Activated CD4-positive, alpha-beta T cell treated with anti-CD3 and anti-CD28 coated beads for 24 hours (primary cell): ENCODE data around the gene SLC39A13.
A peak's percentile ranks its signal among the peaks of the same experiment; 100 is the strongest.

Experiments used
- DNase-seq, 2 donors: peaks; one replicate each; pipeline ENCODE4 v3.0.0-alpha.2; 2020; ENCODE audit warnings: low read depth in 2 of 2

SLC39A13 gene

DNA sequence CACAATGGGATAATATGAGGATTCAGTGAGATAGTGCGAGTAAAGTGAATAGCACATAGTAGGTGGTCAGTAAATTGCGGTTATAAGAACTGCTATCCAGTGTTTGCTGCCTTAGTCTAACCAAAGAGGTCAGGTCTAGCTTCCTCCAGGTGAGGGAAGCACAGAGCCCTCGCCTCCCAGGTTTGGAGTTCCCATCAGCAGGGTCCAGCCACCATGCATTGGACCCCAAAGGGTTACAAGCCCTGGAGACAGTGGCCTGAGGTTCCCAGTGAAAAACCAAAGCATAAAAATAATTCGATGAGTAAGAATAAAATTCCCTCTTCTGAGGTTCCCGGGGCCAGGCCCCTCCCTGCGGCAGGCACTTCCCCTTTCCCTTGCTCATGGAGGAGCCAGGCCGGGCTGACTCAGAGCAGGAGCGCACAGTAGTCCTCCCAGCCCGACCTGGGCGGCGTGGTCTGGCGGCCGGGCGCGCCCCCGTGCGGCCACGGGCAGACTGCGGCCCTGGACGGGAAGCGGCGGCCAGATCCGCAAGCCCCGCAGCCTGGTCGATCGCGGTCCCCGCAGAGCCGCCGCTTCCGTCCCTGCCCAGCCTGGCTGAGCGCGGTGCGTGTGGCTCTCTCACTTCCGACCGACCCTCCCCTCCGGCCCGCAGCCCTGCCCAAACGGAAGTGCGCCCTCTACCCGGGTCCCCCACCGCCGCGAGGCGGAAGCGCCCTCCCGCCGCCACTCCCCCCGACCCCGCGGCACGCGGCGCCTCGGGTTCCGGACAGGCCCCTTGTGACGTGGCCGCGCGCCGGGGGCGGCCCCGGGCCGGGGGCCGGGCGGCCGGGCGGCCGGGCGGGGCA, at the start of gene SLC39A13:
SLC39A13 (plus strand) TSS at position 845 of the 845 bp plus-strand sequence. CDS start 1,505 bp downstream, outside the sequence.
- peak; percentile 84 to 88 for DNase-seq

DNA sequence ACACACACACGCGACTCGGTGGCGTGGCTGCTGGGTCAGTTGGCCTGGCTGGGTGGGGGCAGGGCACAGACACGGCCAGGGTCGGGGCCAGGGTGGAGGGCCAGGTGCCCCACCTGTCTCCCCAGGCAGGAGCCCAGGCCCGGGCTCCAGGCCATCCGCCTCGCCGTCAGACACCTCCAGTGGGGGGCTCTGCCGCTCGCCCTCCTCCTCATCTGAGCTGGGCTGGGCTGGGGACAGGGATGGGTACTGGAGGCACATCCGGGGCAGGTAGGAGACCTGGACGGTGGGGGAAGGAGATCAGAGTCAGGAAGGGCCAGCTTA, 49.7 kb upstream of the SLC39A13 start:
- no peak for DNase-seq

DNA sequence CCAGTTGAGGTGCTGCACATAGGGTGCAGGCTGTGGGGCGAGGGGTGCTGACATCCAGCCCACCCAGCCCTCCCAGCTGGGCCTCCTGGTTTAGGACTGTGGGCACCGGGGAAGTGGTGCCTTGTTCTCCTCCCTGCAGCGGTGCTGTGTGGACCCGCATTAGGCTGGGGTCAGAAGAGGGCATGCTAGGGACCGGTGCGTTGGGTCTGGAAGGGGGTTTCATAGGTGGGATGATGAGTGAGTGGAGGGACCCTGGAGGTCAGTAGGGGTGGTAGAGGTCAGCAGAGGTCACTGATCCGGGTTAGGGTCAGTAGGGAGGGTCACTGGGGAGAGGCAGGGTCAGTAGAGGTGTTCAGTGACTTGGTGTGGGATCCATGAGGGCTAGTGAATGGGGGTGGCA, 49.2 kb upstream of the SLC39A13 start:
- DNase-seq = no peak

DNA sequence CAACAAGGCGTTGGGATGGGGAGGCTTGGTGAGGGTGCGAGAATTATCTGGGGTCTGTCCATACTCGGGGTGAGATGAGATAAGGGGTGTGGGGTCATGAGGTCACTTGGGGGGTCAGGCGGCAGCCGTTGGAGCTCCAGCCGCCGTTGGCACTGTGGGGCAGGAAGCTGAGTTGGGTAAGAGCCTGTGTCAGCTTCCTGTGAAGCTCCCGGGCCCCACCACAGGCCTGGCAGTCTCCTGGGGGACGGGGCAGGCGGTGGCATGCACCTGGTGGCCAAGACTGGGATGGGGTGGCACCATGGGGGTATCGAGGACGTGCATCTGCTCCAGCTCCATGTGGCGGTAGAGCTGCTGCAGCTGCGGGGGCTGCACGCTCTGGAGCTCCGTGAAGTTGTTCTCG, 48.8 kb upstream of the SLC39A13 start:
- DNase-seq = no peak

DNA sequence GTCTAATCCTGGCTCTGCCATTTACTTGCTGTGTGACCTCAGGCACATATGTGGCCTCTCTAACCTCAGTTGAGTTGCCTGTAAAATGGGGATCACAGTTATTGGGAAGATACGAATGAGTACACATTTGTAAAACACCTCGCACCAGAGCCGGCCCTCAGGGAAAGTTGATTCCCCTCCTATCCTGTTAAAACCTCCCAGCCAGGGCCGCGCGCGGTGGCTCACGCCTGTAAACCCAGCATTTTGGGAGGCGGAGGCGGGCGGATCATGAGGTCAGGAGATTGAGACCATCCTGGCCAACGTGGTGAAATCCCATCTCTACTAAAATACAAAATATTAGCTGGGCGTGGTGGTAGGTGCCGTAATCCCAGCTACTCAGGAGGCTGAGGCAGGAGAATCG, 48.0 kb upstream of the SLC39A13 start:
- DNase-seq = no peak

DNA sequence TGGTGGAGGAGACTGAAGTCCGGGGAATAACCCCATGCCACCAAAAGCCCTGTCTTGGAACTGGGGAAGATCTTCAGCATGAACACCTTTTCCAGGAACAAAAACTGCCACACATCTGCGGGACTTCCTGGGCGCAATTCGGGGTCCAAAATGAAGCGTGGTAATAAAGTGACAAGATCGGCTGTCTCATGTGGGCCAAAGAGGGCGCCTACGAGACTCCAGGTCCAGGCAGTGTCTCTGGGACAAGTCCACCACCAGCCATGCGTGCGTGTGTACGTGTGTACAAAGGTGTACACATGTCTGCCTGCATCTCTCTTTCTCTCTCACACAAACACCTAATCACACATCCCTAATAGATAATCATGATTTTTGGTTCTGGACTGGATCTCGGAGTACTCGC, 47.0 kb upstream of the SLC39A13 start:
- DNase-seq = no peak

DNA sequence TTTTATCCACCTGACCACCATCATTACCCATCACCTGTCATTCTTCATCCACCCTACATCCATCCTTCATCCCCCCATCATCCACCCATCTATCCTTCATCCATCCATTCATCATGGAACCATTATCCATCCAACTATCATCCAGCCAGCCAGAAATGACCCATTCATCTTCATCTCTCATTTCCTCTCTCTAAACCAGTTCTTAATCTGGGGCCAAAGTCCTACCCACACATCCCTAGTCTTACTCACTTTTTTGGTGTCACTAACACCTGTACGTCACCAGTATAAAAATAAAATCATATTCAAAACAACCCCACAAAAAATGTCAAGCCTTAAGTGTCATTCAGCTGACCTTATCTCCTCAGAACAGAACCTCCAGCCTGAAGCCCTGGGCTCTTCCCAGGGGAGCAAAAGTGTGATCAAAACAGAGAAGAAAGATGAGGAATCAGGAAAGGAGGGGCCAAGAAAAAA, 42.3 kb upstream of the SLC39A13 start:
- no peak for DNase-seq

DNA sequence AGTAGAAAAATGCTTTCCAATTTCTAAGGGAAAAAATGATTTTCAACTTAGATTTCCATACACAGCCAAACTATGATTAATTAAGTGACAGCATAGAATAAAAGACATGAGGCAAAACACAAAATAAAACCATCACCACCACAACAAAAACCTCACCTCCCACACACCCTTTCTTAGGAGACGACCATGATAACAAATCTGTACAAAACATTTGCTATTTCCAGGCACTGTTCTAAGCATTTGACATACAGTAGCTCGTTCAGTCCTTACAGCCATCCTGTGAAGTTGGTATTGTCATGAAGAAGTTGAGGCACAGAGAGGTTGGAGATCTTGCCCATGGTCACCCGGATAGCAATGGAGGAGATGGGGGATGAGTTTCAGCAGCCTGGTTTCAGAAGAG, 38.7 kb upstream of the SLC39A13 start:
- DNase-seq = no peak

DNA sequence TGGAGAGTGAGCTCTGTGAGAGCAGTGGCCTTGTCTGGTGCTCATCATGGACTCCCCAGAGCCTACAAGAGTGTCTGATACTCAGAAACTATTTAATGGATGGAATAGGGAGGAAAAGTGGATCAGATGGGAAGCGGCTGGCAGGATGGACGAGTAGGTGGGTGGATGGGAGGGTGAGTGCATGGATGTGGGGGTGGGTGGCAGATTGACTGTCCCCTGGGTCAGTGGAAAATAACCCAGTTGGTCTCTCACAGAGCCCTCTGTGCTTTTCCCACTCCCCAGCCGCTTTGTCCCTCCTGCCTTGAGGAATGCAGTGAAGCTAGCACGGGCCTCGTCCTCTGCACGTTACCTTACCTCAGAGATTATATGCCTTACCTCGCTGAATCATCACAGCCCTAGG, 36.0 kb upstream of the SLC39A13 start:
- DNase-seq = no peak

DNA sequence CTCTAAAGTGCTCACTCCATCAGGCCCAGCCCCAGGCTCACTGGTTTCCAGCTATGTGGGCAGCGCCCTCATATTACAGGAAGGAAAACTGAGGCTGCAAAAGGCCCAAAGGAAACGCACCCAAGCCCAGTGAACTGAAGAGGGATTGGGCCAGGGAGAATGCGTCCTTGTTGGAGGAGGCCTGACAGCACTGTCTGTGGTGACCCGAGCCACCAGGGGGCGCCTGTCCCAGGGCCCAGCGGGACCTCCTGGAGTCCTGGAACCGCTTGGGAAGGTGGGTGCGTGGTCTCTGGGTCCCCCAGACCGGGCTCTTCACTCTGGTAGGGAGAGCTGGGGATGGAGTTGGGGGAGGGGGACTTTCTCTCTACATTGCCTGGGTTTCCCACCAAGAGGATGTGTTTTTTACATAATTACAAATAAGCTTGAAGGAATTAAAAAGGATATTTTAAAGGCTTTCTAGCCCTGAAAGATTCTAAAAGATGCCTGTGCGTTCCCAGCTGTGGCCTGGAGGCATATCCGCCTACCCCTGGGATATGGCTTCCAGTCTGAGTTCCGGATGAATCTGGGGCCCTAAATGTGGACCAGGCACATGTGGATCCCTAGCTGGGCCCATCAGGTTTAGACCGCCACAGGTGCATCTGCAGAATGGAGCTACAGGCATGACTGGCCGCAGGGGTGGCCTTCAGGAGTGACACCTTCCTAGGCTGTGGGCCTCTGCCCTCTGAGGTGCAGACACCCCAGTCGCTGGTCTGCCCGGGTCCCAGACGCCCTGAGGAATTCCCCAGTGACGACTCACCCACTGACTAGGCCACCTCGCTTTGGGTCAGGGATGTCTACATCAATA, 34.3 kb upstream of the SLC39A13 start:
- DNase-seq = peak; percentile 78 to 85

DNA sequence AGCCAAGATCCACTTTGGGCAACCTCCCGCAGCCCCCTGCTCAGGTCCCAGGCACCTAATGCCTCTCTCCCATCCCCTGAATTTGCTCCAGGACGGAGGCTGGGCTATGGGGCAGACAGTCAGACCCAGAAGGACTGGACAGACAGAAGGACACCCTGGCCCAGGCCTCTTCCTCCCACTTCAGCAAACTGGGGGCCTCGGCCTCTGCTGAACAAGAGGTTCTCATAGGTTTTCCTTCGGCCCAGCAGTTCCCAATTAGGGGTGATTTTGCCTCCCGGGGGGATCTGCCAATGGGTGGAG, 33.7 kb upstream of the SLC39A13 start:
- DNase-seq = no peak

DNA sequence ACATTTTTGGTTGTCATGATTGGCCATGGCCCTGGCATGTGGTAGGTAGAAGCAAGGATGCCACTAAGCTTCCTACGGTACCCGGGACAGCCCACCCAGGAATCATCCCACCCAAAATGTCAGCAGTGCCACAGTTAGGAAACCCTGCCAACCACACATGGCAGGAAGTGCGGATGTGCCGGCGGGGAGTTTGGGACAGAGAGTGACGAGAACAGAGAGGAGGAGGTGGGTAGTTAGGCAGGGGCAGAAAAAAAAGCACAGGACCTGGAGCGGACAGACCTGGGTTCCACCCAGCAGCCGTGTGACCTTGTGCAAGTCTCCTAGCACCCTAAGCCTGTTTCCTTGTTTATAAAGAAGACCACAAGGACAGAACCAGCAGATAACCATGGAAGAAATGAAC, 33.4 kb upstream of the SLC39A13 start:
- no peak for DNase-seq

DNA sequence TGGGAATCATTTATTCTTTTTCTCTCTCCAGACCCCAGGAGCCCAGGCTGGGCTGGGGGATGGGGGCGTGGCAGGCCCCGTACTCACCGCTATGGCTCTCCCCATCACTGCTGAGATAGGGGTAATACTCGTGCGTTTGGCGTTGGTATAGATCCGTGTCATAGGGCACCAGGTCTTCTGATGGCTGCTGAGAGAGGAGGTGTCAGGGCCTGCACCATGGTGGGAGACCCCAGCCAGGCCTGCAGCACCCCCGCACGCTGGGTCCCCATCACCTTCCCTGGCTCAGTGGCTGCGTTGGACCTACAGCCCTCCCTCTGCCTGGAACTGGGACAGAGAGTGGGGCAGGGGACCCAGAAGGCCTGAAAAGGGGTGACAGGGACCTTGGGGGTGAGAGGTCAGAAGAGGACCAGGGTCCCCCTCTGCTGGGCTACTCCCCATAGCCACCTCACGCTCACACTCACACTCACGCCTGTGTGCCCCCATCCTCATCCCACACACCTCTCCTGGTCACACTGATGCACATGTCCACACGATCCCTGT, 32.8 kb upstream of the SLC39A13 start:
- DNase-seq = no peak

DNA sequence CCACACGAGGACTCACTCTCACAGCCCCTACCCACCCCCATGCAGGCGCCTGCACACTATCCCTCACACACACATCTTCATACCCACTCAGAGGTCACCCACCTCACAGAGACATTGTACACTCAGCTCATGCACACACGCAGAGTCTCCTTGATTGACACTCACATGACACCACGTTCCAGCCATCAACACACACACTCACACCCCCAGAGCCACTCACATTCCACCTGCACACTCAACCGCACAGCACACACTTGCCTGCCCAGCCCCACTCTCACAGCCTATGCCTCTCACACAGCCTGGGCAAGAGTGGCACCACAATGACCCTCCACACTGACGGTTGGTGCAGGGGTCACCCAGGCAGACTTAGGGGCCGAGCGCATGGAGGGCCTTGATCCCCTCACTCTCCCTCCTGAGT, 32.3 kb upstream of the SLC39A13 start:
- no peak for DNase-seq

DNA sequence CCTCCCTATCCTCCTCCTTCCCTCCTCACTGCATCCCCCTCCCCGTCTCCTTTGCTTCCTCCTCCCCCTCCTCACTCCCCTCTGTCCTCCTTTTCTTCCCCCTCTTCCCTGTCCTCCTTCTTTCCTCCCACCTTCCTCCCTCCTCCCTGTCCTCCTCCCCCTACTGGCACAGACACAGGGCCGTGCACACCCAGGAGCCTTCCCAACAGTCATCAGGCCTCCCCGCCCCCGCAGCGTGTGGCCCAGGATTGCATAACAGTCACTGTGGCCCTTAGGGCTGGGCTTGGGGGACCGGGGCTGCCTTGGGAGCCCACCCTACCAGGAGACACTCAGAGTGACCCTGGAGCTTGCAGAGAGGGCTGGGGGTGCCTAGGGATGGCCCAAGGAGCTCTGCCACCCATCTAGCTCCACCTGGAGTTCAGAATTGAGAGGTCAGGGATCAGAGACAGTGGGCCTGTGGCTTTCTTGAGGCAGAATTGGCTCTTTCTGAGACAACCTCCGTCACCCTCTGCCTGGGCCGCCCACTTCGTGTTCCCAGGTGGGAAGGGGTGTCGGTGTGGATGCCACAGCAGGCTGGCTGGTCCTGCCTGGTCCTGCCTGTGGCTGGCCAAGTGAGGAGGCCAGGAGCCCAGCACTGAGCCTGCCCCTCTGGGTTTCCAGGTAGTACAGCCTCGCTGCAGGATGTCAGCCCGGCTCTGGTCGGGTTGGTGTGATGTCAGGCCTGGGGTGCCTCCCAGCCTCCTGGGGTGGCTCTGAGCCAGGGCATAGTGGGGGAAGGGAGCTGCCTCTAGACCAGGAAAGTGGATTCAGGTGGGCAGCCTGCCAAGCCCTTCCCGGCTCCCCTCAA, 31.6 kb upstream of the SLC39A13 start:
- no peak for DNase-seq

DNA sequence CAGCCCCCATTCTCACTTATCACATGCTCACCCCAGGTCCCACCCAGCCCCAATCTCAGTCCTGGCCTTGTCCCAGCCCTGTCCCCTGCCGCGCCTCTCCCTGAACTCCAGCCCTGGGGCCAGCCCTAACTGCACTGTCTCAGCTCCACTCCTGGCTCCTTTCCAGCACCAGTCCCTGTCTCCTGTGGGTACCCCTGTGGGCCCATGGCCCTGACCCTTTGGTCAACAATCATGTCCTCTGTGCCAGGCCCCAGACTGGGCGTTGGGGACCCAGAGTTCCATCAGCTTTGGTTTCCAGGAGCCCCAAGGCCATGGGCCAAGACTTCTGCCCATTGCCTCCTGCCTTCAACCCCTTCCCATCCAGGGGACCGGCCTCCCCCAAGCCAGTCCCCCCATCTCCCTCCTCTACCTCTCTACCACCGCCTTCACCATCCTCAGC, 30.8 kb upstream of the SLC39A13 start:
- DNase-seq = no peak

DNA sequence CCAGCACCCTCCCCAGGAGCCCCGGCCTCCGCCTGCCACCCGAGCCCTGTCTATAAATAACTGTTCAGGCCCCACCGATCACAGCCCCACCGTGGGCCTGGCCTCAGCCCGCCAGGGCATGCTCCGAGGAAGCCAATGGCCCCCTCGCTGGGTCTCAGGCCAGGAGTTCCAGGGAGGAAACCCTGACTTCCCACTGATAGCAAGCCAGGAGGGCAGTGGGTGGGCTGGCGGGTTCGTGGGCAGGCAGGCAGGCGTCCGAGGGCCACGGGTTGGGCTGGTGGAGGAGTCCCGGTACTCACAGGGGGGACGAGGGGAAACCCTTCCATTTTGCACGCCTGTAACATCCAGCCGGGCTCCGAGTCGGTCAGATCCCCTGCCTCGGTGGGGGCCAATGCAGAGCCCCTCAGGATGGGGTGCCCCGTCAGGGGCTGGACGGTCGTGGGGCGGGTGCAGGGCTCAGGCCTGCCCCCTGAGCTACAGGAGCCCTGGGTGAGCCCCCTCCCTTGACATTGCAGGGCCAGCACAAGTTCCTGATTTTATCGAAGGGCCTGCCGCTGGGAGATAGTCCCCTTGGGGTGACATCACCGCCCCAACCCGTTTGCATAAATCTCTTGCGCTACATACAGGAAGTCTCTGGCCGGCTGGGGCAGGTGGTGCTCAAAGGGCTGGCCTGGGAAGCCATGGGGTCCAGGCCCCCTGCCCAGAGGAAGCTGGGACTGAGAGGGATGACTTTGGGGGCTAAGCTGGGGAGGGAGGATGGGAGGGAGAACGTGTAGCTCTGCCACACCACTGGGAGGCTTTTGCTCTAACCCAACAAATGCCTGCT, 30.2 kb upstream of the SLC39A13 start, which contains the start of gene SPI1:
SPI1 (minus strand) TSS at position 538 of the 826 bp plus-strand sequence; CDS start at position 344, 194 bp downstream.
- DNase-seq = no peak

DNA sequence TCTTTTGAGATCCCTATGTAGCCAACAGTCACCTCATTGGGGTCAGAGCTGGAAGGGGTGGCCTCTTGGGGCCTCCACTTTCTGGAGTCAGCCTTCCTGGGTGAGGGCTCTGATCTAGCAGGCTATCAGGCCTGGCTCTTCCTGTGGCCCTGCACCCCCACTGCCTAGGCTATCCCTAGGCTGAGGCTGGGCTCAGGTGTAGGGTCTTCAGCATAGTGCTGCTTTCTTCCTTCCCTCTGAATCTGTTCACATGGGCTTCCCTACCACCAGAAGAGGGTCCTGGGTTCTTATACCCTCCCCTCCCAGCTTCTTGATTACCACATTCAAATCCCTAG, 29.6 kb upstream of the SLC39A13 start:
- DNase-seq = no peak

DNA sequence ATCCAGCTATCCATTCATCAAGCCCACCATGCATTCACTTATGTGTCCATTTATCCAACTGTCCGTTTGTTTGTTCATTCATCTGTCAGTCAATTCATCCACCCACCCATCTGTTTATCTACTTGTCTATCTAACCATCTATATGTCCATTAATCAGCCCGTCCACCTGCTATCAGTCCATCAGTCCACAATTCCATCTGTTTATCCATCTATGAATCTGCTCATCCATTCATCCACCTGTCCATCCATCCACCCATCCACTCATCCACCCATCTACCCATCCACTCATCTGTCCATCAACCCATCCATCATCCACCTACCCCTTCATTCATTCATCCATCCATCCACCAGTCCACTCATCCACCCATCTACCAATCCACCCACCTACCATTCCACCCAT, 29.1 kb upstream of the SLC39A13 start:
- DNase-seq = no peak

DNA sequence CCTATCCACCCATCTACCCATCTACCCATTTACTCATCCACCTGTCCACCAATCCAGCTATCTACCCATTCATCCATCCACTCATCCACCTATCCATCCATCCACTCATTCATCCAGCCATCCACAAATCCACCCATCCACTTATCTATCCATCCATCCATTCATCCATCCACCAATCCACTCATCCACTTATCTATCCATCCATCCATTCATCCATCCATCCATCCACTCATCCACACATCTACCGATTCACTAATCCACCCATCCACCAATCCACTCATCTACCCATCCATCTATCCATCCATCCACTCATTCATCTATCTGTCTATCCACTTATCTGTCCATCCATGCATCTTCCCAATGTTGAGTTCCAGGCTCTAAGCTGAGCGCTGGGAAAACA, 28.3 kb upstream of the SLC39A13 start:
- DNase-seq = no peak

DNA sequence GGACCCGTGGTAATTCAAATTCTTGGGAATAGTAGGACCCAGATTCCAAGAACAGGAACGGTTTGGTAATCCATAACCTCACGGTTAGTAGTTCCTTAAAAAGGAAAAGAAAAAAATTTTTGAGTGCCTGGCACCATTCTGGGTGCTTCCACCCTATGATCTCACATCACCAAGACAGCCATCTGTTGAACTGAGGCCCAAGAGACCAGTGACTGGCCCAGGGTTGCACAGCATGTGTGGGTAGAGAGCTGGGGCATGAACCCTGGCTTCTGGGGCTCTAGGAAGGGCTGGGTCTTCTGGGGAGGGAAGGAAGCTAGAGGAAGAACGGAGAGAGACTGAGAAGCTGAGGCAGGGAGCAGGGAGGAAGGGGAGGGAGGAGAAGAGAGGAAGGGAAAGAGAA, 25.3 kb upstream of the SLC39A13 start:
- DNase-seq = no peak
